Thyroid gland (tissue), 4 donors: Measurements from ENCODE around the gene TREH. TPM values are rescaled to one million over a fixed set of nuclear protein-coding genes. Genes with fewer than 3 reads are reported as not detected.
A peak's percentile ranks its signal among the peaks of the same experiment; 100 is the strongest.
"Not testable (repeated sequence)": the region's sequence is repeated elsewhere in the genome, so short reads cannot be mapped to it uniquely, and the experiment has no call there.

Experiments used
- DNase-seq, 2 donors: peaks; one replicate each; pipeline ENCODE4 v3.0.0-alpha.2; 2019
- H3K27ac ChIP-seq, 3 donors: fragments of 200-600 bp; sonication (generic); 1 replicate in 2 of 3; 2 replicates in 1 of 3; pipeline ENCODE4 v1.5.1; 2016 to 2019; ENCODE audit warnings: mild to moderate bottlenecking in 1 of 3, moderate library complexity in 1 of 3
- H3K27me3 ChIP-seq: fragments of 200-600 bp; sonication (generic); one replicate; pipeline ENCODE4 v1.5.1; 2019
- H3K36me3 ChIP-seq, 2 donors: fragments of 200-600 bp; sonication (generic); one replicate each; pipeline ENCODE4 v1.5.1; 2016 to 2019
- H3K4me1 ChIP-seq, 2 donors: fragments of 200-600 bp; sonication (generic); one replicate each; pipeline ENCODE4 v1.5.1; 2017 to 2019
- H3K4me3 ChIP-seq, 3 donors: fragments of 200-600 bp; sonication (generic); replicated peaks in 1 of 3; 1 replicate in 2 of 3; 2 replicates in 1 of 3; pipeline ENCODE4 v1.5.1; 2016; ENCODE audit warnings: mild to moderate bottlenecking in 1 of 3
- H3K9me3 ChIP-seq: fragments of 200-600 bp; sonication (generic); one replicate; pipeline ENCODE4 v1.5.1; 2017
- POLR2A ChIP-seq, 2 donors: fragments of 450-650 bp; IDR thresholded peaks; one replicate each; pipeline ENCODE4 v1.6.1; 2017; ENCODE audit warnings: antibody characterized with exemption in 2 of 2, mild to moderate bottlenecking in 2 of 2, moderate library complexity in 1 of 2
- WGBS, 2 donors: methylation state at CpG; one replicate each; pipeline ENCODE4 v1.1.5; 2017; 5-methylcytosine and 5-hydroxymethylcytosine counted together
- intact Hi-C: fragments of 100-400 bp; cut with DNase I; formaldehyde crosslinking; loops from one replicate; pipeline ENCODE4 v1.15.1; 2023
- total RNA-seq, 4 donors: library from RNA; depleted of rRNA; stranded (reverse); fragments of >200 nt; gene quantifications; one replicate each; pipeline ENCODE4 v1.2.3, GENCODE V29; 2016
- TF ChIP-seq, protein P1 (sequence below), 6 experiments: fragments of 200-600 bp in 3 of 6; fragments of 450-650 bp in 3 of 6; sonication (generic) in 3 of 6; IDR thresholded peaks; one replicate each; pipeline ENCODE4 v1.5.1; 2016 to 2019; ENCODE audit warnings: antibody characterized with exemption in 6 of 6, mild to moderate bottlenecking in 2 of 6, inconsistent platforms in 1 of 6, moderate library complexity in 1 of 6

The TREH gene
- total RNA-seq, 4 donors from 2014 or later: not detected

DNA sequence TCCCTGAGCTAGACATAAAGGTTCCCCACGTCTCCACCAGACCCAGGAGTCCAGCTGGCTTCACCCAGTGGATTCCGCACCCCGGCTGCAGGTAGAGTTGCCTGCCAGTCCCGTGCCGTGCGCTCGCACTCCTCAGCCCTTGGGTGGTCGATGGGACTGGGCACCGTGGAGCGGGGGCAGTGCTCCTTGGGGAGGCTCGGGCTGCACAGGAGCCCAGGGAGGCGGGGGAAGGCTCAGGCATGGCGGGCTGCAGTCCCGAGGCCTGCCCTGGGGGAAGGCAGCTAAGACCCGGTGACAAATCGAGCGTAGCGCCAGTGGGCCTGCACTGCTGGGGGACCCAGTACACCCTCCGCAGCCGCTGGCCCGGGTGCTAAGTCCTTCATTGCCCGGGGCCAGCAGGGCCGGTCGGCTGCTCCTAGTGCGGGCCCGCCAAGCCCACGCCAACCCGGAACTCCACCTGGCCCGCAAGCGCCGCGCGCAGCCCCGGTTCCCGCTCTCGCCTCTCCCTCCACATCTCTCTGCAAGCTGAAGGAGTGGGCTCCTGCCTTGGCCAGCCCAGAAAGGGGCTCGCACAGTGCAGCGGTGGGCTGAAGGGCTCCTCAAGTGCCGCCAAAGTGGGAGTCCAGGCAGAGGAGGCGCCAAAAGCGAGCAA is 9.5 kb upstream of the TREH start:
- peaks cover 5 to 13% of the 10 kb centered on the region in 2 donors for H3K4me1 ChIP-seq
- H3K4me3 ChIP-seq: no peak overlapping the region
- no peaks in the 10 kb centered on the region for H3K9me3 ChIP-seq
- TF ChIP-seq, protein P1, sequence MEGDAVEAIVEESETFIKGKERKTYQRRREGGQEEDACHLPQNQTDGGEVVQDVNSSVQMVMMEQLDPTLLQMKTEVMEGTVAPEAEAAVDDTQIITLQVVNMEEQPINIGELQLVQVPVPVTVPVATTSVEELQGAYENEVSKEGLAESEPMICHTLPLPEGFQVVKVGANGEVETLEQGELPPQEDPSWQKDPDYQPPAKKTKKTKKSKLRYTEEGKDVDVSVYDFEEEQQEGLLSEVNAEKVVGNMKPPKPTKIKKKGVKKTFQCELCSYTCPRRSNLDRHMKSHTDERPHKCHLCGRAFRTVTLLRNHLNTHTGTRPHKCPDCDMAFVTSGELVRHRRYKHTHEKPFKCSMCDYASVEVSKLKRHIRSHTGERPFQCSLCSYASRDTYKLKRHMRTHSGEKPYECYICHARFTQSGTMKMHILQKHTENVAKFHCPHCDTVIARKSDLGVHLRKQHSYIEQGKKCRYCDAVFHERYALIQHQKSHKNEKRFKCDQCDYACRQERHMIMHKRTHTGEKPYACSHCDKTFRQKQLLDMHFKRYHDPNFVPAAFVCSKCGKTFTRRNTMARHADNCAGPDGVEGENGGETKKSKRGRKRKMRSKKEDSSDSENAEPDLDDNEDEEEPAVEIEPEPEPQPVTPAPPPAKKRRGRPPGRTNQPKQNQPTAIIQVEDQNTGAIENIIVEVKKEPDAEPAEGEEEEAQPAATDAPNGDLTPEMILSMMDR (IDR thresholded peaks at IDR 0.05): no peak
- no peak for TF ChIP-seq POLR2A (IDR thresholded peaks at IDR 0.05)
- H3K27me3 ChIP-seq: no peaks in the 10 kb centered on the region
- H3K27ac ChIP-seq: peak overlapping the region in 2 of 3 donors; percentile 53 to 79
- intact Hi-C loops: loop anchor here (5.0 kb wide), 1 partner anchor 268 kb away; the partner anchor contains the start of gene UPK2
- H3K36me3 ChIP-seq: no peaks in the 10 kb centered on the region
- DNase-seq: no peak
- WGBS, 2 donors: 58 to 63% methylated on average over 18 to 22 of the region's 41 CpGs

DNA sequence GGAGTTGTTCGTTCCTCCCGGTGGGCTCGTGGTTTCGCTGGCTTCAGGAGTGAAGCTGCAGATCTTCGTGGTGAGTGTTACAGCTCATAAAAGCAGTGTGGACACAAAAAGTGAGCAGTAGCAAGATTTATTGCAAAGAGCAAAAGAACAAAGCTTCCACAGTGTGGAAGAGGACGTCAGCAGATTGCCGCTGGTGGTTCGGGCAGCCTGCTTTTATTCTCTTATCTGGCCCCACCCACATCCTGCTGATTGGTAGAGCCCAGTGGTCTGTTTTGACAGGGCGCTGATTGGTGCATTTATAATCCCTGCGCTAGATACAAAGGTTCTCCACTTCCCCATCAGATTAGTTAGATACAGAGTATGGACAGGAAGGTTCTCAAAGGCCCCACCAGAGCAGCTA is 8.9 kb upstream of the TREH start:
- H3K4me3 ChIP-seq, DNase-seq, H3K27ac ChIP-seq, H3K9me3 ChIP-seq, H3K36me3 ChIP-seq, H3K27me3 ChIP-seq: not testable (repeated sequence)
- intact Hi-C loops: loop anchor here (5.0 kb wide), 1 partner anchor 269 kb away; the partner anchor contains the start of gene UPK2
- H3K4me1 ChIP-seq: peaks cover 5 to 13% of the 10 kb centered on the region in 2 donors
- WGBS, 2 donors: 80 to 90% methylated on average over 10 of the region's 10 CpGs

DNA sequence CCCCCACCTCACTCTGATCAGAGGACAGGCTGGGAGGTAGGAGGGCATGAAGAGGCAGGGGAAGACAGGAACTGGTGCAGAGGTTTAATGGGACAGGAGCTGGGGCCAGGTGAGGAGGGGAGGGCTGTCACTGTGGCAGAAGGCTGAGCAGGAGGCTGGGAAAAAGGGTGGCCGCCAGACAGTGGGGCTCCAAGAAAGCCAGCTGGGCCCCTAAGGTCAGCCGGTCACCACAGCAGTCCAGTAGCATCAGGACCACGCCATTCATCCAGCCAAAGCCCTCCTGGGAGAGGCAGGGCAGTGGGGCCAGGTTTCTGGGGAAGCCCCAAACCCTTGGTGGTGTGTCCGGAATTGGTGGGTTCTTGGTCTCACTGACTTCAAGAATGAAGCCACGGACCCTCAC is 8.5 kb upstream of the TREH start:
- Histone ChIP-seq H3K27ac (no peak overlapping the region), H3K4me3 (no peak overlapping the region), H3K36me3 (no peaks in the 10 kb centered on the region), H3K27me3 (no peaks in the 10 kb centered on the region), H3K9me3 (no peaks in the 10 kb centered on the region), H3K4me1 (peaks cover 5 to 13% of the 10 kb centered on the region in 2 donors)
- no peak for TF ChIP-seq POLR2A (IDR thresholded peaks at IDR 0.05)
- TF ChIP-seq, protein P1 (IDR thresholded peaks at IDR 0.05): no peak
- DNase-seq: no peak
- intact Hi-C loops: loop anchor here (5.0 kb wide), 1 partner anchor 269 kb away; the partner anchor contains the start of gene UPK2
- 90 to 94% methylated on average over 4 to 5 of the region's 5 CpGs for WGBS, 2 donors

DNA sequence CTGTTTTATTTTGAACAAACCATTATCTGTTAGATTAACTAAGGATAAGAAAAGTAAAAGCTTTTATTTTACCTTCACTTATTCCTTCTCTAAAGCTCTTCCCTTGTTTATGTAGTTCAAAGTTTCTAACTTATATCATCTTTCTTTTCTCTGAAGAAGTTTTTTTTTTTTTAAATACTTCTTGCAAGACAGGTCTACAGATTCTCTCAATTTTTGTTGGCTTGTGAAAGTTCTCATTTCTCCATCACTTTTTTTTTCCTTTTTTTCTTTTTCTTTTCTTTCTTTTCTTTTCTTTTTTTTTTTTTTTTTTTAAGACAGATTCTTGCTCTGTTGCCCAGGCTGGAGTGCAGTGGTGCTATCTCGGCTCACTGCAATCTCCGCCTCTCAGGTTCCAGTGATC is 4.7 kb upstream of the TREH start:
- 91 to 95% methylated on average over 2 of the region's 2 CpGs for WGBS, 2 donors
- no peaks in the 10 kb centered on the region for H3K27me3 ChIP-seq
- intact Hi-C loops: no loop called here
- TF ChIP-seq POLR2A (IDR thresholded peaks at IDR 0.05): no peak
- TF ChIP-seq, protein P1 (IDR thresholded peaks at IDR 0.05): no peak
- peaks cover 3 to 9% of the 10 kb centered on the region in 2 donors for H3K4me1 ChIP-seq
- no peak overlapping the region for H3K4me3 ChIP-seq
- H3K27ac ChIP-seq: no peak overlapping the region
- no peaks in the 10 kb centered on the region for H3K36me3 ChIP-seq
- DNase-seq: no peak
- H3K9me3 ChIP-seq: no peaks in the 10 kb centered on the region

DNA sequence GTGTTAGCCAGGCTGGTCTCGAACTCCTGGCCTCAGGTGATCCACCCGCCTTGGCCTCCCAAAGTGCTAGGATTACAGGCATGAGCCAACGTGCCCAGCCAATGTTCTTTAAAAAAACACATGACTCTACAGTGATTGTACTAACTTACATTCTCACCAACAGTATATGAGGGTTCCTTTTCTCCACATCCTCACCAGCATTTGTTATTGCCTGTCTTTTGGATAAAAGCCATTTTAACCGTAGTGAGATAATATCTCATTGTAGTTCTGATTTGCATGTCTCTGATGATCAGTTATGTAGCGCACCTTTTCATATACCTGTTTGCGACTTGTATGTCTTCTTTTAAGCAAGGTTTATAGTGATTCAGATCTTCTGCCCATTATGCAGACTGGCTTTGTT is 3.5 kb upstream of the TREH start:
- peaks cover 3 to 11% of the 10 kb centered on the region in 2 donors for H3K4me1 ChIP-seq
- H3K36me3 ChIP-seq, H3K27me3 ChIP-seq, DNase-seq, intact Hi-C loops, H3K27ac ChIP-seq, H3K4me3 ChIP-seq, H3K9me3 ChIP-seq: not testable (repeated sequence)
- WGBS, 2 donors: 73 to 80% methylated on average over 6 of the region's 6 CpGs

DNA sequence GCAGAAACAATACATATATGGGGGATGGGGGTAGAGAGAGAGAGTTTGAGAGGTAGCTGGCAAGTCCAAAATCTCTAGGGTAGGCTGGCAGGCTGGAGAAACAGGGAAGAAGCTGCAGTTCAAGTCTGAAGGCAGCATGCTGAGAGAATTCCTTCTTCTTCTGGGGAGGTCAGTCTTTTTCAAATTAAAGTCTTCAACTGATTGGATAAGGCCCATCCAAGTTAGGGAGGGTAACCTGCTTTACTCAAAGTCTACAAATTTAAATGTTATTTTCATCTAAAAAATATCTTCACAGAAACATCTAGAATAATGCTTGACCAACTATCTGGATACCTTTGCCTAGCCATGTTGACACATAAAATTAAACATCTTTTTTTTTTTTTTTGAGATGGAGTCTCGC is 2.9 kb upstream of the TREH start:
- TF ChIP-seq POLR2A (IDR thresholded peaks at IDR 0.05): no peak
- TF ChIP-seq, protein P1 (IDR thresholded peaks at IDR 0.05): no peak
- Histone ChIP-seq H3K9me3 (no peaks in the 10 kb centered on the region), H3K4me3 (no peak overlapping the region), H3K27ac (no peak overlapping the region), H3K4me1 (peaks cover 3 to 11% of the 10 kb centered on the region in 2 donors), H3K27me3 (no peaks in the 10 kb centered on the region), H3K36me3 (no peaks in the 10 kb centered on the region)
- no peak for DNase-seq
- WGBS, 2 donors: 96 to 100% methylated on average over 1 of the region's 1 CpG
- intact Hi-C loops: no loop called here
